ENCODE data around the gene AOAH. TPM values are rescaled to one million over a fixed set of nuclear protein-coding genes. Genes with fewer than 3 reads are reported as not detected.

Gene AOAH
- total and polyA plus RNA-seq, 9 of the 15 experiments (the other 6 are each of a cell fraction or from before 2014, with no cell fraction given): not detected

DNA sequence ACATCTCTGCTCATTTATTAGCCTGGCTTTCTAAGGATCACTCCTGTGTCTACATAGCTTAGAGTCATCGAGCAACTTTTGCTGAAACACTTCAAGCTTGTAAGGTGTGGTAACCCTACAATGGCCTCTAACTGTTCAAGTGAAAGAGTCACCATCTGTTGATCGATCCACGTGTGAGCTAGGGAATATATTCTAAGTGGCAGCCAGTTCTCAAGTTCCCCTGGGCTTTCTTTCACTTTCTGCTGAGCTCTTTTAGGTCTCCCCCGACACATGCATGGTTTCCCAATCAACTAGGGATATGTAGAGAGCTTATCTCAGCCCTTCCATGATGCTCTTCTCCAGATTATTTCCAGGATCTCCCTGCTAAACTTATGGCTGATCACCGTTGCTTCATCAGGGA is 15.5 kb downstream of the AOAH start:
- no peak overlapping the region for H3K4me3 ChIP-seq
- POLR2A ChIA-PET: interaction anchor here (0.6 kb wide), 3 partner anchors 36 to 318 kb away, joined by 3 read pairs; no protein-coding TSS in a partner anchor
- H3K27me3 ChIP-seq (ENCODE audit: control insufficient read depth in 2 of 2, insufficient read depth in 2 of 2, low read length in 2 of 2): no peaks in the 10 kb centered on the region; a peak in 1 of 5 replicates
- DNase-seq (ENCODE audit: extremely low read depth in 1 of 4, low spot score in 3 of 4): no peak
- intact Hi-C loops (cut with micrococcal nuclease): no loop called here
- no peaks in the 10 kb centered on the region for H4K20me1 ChIP-seq (replicated peaks; ENCODE audit: control insufficient read depth, insufficient read depth, low read length)
- CTCF ChIA-PET (ENCODE audit: low intra/inter-chr PET ratio): no interaction called here
- H3K4me1 ChIP-seq (replicated peaks in 1 of 2; ENCODE audit: control insufficient read depth in 2 of 2, insufficient read depth in 2 of 2, low read length in 2 of 2): no peaks in the 10 kb centered on the region
- 2% methylated on average over 5 of the region's 5 CpGs for WGBS (ENCODE audit: insufficient coverage, low coverage, missing lambda C conversion rate)
- H3K4me2 ChIP-seq (ENCODE audit: insufficient read depth, low read length): no peak overlapping the region
- no TSS peak for BruUV-seq (replicated peaks)
- H3K9ac ChIP-seq (ENCODE audit: insufficient read depth in 1 of 2, low read depth in 2 of 2, low read length in 2 of 2): no peak overlapping the region
- H3K36me3 ChIP-seq (ENCODE audit: control insufficient read depth, insufficient read depth, low read length): no peaks in the 10 kb centered on the region
- H3K27ac ChIP-seq (ENCODE audit: extremely low read depth, low read depth, low read length): no peak overlapping the region
- no peaks in the 10 kb centered on the region for H3K79me2 ChIP-seq (ENCODE audit: control insufficient read depth, insufficient read depth, low read length)
- H2AFZ ChIP-seq (ENCODE audit: low read depth, low read length): no peak overlapping the region
- no peaks in the 10 kb centered on the region for H3K9me1 ChIP-seq (ENCODE audit: control insufficient read depth, insufficient read depth, low read length)
- no peak for FAIRE-seq
- ATAC-seq: no peak
- no peaks in the 10 kb centered on the region for H3K9me3 ChIP-seq (replicated peaks; ENCODE audit: control insufficient read depth, insufficient read depth, low read depth, low read length)
- in situ Hi-C loops (cut with MboI): no loop called here
- no peak for TF ChIP-seq GATAD2B (IDR thresholded peaks at IDR 0.05; ENCODE audit: borderline replicate concordance)
- no peak for TF ChIP-seq POLR3G (IDR thresholded peaks at IDR 0.05; ENCODE audit: extremely low read depth, insufficient read length, insufficient replicate concordance)
- no peak for TF ChIP-seq ZNF512 (tag; IDR thresholded peaks at IDR 0.05)
- TF ChIP-seq SMAD1 (IDR thresholded peaks at IDR 0.05; ENCODE audit: low read depth, low read length, partially characterized antibody): no peak
- TF ChIP-seq CTCFL (IDR thresholded peaks at IDR 0.05; ENCODE audit: borderline replicate concordance, insufficient read depth, low read depth, low read length, poor library complexity, severe bottlenecking): no peak
- TF ChIP-seq, protein P1, sequence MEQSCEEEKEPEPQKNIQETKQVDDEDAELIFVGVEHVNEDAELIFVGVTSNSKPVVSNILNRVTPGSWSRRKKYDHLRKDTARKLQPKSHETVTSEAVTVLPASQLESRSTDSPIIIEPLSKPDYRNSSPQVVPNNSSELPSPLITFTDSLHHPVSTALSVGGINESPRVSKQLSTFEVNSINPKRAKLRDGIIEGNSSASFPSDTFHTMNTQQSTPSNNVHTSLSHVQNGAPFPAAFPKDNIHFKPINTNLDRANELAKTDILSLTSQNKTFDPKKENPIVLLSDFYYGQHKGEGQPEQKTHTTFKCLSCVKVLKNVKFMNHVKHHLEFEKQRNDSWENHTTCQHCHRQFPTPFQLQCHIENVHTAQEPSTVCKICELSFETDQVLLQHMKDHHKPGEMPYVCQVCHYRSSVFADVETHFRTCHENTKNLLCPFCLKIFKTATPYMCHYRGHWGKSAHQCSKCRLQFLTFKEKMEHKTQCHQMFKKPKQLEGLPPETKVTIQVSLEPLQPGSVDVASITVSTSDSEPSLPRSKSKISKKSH (CRISPR knock-in tag; IDR thresholded peaks at IDR 0.05): no peak
- TF ChIP-seq, protein P2, sequence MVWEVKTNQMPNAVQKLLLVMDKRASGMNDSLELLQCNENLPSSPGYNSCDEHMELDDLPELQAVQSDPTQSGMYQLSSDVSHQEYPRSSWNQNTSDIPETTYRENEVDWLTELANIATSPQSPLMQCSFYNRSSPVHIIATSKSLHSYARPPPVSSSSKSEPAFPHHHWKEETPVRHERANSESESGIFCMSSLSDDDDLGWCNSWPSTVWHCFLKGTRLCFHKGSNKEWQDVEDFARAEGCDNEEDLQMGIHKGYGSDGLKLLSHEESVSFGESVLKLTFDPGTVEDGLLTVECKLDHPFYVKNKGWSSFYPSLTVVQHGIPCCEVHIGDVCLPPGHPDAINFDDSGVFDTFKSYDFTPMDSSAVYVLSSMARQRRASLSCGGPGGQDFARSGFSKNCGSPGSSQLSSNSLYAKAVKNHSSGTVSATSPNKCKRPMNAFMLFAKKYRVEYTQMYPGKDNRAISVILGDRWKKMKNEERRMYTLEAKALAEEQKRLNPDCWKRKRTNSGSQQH (CRISPR knock-in tag; IDR thresholded peaks at IDR 0.05): no peak
- no peak for TF ChIP-seq GABPA (tag; conservative IDR thresholded peaks at IDR 0.05; ENCODE audit: low read depth)
- TF ChIP-seq RFX7 (CRISPR knock-in tag; IDR thresholded peaks at IDR 0.05): no peak
- no peak for TF ChIP-seq ESRRB (CRISPR knock-in tag; IDR thresholded peaks at IDR 0.05; ENCODE audit: borderline replicate concordance)
- no peak for TF ChIP-seq ZNF3 (CRISPR knock-in tag; IDR thresholded peaks at IDR 0.05)
- TF ChIP-seq ZC3H4 (CRISPR knock-in tag; IDR thresholded peaks at IDR 0.05; ENCODE audit: borderline replicate concordance): no peak
- no peak for TF ChIP-seq ZBED1 (IDR thresholded peaks at IDR 0.05)
- no peak for TF ChIP-seq SIRT6 (IDR thresholded peaks at IDR 0.05; ENCODE audit: low read depth, low read length)
- no peak for TF ChIP-seq HNRNPLL (IDR thresholded peaks at IDR 0.05; ENCODE audit: low read depth, low read length, poor library complexity, severe bottlenecking)
- TF ChIP-seq KAT2B (IDR thresholded peaks at IDR 0.05; ENCODE audit: low read depth, low read length): no peak
- no peak for TF ChIP-seq ARID1B (IDR thresholded peaks at IDR 0.05)
- TF ChIP-seq HOXB6 (CRISPR knock-in tag; IDR thresholded peaks at IDR 0.05; ENCODE audit: borderline replicate concordance): no peak
